Stimulated activated naive CD4-positive, alpha-beta T cell treated with Interleukin-2 at 50 U/mL for 16 hours (primary cell): ENCODE results near the gene NEK9.

Experiments
- DNase-seq: peaks from one replicate; lab custom pipeline; 2025; lab: John Stamatoyannopoulos, UW

The NEK9 gene

DNA sequence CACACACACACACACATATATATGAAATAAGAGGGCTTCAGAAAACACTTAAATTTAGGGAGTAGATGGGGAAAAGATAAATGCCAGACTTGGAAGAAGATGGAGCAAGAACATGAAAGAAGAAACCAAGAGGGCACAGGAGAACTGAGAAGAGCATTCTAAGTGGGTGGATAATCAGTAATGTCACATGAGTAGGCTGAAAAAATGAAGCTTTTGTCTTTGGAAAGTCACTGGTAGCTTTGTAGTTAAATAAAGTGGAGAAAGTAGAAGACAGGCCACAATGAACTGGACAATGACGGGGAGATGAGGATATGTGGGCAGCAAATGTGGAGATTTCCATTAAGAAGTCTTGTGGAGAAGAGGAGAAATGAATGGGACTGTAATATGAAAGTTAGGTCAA lies 59.6 kb downstream of the NEK9 start:
- no peak for DNase-seq

GRCh38 chr14:75066691-75067090 lies 60.2 kb downstream of the NEK9 start:
- DNase-seq = no peak

DNA sequence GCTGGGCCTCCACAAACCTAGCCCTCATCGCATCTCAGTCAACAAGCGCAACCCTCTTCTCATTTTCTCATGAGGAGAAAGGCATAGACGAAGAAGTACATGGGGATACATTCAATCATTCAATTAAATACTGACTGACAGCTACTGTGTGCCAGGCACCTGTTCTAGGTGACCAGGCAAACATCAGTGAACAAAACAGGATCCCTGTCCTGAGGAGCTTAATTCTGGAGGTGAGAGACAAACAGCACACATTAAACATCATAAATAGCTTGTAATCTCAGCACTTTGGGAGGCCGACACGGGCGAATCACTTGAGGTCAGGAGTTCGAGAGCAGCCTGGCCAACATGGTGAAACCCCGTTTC lies 62.7 kb downstream of the NEK9 start:
- no peak for DNase-seq

DNA sequence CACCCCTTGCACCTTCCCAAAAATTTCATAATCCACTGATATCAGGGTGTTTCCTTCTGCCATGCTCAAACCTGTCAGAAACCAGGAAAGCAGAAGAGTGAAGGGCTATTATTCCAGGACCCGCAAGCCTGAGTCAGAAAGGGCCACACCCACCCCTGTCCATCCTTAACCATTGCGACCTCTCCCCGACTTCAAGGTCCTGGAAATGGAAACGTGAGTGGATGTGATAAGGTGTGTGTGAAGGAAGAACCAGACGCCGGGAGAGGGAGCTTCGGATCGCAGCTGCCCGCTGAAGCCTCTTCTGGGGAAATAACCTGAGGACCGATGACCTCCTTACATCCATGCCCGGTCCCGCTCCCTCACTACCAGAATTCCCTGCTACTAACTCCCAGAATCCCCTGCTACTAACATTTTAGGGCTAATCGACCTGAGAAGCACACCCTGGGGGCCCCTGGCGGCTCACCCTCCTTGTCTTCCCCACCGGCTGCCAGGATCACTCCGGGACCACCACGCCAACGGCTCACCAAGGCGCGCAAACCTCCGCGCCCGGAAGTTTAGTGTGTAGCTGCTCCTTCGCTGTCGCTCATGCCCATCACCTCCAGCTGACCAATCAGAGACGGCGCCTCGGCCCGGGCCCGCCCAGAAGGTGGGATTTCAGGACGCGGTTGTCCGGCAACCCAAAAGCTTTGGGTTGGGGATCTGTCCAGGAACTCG lies 63.2 kb downstream of the NEK9 start, which contains the start of gene ACYP1:
Gene ACYP1, minus strand, starts transcription at position 534 of the 714 bp plus-strand sequence. Its CDS starts 471 bp downstream, at position 63.
- DNase-seq = peak; percentile 85

- no peak for DNase-seq
Measured at GRCh38 chr14:75063013-75063412, 63.8 kb downstream of the NEK9 start.

DNA sequence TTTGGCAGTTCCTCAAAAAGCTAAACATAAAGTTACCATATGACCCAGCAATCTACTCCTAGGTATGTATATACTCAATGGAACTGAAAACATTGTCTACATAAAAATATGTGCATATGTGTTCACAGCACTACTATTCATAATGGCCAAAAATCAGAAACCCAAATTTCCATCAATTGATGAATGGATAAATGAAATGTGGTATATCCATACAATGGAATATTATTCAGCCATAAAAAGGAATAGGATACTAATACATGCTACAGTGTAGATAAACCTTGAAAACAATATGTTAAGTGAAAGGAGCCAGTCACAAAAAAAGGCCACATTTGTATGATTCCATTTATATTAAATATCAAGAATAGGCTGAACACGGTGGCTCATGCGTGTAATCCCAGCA lies 66.4 kb downstream of the NEK9 start:
- no peak for DNase-seq

DNA sequence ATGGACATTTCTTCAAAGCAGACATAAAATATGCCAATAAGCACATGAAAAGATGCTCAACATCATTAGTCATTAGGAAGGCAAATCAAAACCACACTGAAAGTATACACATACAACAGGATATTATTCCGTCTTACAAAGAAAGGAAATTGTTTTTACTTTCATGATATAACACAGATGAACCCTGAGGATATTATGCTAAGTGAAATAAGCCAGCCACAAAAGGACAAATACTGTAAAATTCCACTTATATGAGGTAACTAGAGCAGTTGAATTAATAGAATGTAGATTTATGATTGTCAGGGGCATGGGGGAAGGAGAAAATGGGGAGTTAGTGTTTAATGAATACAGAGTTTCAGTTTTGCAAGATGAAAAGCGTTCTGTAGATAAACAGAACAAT lies 67.2 kb downstream of the NEK9 start:
- no peak for DNase-seq

- DNase-seq = no peak
Measured at GRCh38 chr14:75054421-75054820, 72.4 kb downstream of the NEK9 start.

DNA sequence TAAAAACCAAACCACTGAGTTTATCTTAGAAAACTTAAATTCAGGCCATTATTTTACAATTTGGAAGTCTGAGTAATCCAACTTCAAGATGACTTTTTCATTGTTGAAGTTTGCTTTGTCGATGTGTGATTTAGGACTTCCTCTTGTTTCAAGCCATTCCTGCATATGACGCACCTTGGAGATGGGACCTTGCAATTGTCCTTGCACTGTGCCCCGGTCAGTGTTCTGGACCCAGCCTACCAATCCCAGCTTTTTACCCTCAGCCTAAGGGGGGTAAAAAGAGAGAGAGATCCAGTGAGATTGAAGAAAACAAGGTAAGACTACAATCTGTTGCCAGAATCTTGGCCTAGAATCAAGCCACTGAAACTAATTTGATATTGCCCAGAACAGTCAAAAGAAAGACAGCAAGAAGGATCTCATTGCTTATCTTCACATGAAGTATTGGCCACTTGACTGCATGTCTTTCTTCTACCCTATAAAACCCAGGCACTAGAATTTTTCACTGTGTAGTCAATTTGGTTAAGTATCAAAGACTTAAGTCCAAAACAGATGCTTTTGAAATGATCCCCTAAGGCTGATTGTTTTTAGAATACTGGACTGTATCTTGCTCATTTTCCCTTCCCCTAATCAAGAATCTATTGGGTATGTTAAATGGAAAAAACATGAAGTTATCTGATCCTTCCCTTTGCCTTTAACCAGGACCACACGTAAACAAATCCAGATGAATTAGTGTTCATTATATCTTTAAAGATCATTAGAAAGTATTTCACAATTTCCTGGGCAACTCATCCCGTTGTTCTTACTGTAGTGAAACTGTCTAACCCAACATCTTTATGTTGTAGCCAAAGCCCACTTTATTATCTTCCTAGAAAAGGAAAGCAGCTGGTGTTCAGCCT lies 73.2 kb downstream of the NEK9 start:
- no peak for DNase-seq

- DNase-seq = no peak
Measured at GRCh38 chr14:75051556-75051899, 75.3 kb downstream of the NEK9 start.

GRCh38 chr14:75050852-75051555 lies 75.8 kb downstream of the NEK9 start, which contains the start of gene MLH3:
Gene MLH3, minus strand, starts transcription at chr14:75051467. Its CDS starts 1,812 bp downstream, at chr14:75049655.
- peak; percentile 68 for DNase-seq

DNA sequence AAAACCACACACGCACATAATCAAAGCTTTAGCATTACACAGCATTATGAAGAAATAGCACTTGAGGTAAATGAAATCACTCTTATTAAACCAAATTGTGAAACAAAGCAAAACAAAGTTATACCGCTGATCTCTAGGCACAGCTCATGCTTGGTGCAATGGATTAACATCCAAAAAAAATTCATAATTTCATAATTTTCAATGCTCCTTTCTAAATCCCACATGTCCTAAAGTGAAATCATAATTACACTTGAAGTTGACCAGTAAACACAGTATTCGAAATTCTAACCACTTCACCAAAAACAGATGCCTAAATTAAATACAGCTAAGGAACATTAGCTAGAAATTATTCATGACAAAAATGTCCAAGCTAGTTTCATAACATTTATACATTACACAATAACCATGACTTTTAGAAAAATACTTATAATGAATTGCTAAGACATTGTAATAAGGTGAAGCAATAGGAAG lies 77.1 kb downstream of the NEK9 start:
- no peak for DNase-seq

GRCh38 chr14:75049136-75049535 lies 77.7 kb downstream of the NEK9 start:
- no peak for DNase-seq

DNA sequence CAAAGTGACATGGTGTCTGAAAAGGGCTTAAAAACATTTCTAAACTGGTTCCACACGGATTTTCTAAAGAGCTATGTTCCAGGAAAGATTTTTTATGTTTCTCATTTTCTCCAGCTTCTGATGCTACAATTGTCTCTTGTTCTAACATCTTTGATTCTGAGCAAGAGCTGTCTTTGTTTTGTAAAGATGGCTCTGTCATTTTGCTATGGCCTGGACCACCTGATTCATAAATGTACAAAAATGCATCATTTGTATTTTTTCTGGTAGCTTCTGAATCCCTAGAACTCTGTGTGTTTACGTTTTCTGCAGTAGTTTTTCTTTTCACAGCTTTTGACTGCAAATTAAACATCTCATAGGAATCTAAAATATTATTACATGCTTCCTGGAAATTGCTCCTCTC lies 78.7 kb downstream of the NEK9 start:
- DNase-seq = no peak

DNA sequence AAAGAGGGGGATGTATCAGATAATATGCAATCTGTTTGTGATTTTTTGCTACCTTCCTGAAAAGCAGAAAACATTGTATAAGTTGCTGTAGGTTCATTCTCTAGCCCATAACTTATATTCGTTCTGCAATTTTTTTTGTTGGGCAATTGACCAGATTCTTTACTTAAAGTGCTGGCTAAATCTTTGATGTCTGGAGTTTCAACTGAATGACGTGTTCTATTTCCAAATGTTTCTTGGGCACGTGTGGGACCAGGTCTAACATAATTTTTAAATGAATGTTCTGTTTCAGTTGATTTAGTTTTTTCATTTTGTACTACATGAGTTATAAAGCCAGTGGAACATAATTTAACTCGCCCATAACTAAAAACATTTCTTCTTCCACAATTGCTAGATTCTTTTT lies 79.3 kb downstream of the NEK9 start:
- DNase-seq = no peak

- DNase-seq = no peak
Measured at GRCh38 chr14:75046899-75047298, 79.9 kb downstream of the NEK9 start.

DNA sequence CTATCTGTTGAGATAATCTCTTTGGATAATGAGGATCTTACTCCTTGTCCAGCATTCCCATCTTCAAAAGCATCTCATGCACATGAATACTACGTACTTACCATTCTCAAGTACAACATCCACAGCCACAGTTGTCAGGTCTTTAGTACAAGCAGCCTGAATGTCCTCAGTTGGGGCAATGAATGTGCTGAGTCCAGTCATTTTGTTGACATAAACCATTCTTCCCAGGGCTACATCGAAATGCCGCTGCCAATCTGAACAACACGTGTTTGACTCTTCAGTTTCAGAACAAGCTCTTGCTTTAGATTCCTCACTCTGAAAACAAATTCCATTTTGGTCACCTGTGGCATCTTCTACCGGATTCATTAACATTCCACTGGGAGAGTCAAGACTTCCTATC lies 80.6 kb downstream of the NEK9 start:
- no peak for DNase-seq

DNA sequence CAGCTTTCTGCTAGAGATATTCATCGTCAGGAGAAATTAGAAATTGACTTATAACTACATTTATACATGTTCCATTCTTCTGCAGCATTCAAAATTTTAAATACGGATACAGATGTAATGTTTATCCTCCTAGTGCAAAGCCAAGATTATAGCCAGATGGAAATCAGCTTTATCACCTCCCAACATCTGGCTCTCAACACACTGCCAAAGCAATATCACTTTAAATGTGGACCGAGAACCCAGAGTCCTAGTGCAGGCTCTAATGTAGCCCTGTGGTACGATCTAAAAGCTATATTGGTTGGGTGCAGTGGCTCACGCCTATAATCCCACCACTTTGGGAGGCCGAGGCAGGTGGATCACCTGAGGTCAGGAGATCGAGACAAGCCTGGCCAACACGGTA lies 82.1 kb downstream of the NEK9 start:
- no peak for DNase-seq

GRCh38 chr14:75044322-75044721 lies 82.5 kb downstream of the NEK9 start:
- DNase-seq = no peak

DNA sequence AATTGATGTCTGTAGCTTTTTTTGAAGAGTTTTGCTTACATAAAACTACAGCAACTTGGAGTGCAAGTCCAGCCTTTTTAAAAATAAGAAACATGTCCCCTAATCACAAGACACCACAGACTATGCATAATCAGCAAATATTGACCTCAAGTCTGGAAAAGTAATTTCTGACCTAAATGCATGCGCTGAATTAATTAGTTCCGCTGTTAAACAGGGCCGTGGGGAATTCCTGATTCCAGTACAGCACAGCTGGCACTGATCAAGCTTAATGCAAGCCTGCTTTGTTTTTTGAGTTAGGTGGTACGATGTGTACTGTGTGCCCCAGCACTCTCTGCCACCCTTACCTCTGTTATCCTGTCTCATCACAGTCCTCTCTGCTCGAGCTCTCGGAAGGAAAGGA lies 84.8 kb downstream of the NEK9 start:
- DNase-seq = no peak

DNA sequence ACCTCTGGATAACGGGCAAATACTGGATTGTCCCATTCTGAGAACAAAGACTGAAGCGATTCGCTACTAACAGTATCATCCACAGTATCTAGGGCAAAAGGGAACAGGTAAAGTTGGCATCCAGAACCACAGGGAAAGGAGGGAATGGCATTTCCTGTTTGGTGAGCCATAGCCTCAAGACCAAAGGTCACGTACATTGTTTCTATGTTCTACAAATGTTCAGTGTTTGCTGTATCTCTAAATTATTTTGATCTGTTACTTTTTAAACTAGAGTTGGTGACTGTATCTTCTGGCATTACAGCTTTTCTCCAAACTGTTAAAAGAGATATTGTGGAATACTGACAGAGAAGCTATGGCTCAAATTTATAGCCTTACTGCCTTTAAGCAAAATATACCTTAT lies 85.2 kb downstream of the NEK9 start:
- DNase-seq = no peak

DNA sequence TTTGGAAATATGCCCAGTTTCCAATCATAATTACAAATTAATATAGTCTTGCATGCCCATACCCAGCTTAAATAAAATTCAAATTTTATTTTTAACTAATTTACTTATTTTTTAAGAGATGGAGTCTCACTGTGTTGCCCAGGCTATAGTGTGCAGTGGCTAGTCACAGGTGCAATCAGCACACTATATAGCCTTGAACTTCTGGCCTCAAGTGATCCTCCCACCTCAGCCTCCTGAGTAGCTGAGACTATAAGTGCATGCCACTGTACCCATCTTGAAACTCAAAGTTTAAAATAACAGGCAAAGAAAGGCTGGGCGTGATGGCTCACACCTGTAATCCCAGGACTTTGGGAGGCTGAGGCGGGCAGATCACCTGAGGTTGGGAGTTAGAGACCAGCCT lies 85.9 kb downstream of the NEK9 start:
- DNase-seq = no peak

GRCh38 chr14:75040507-75040906 lies 86.3 kb downstream of the NEK9 start:
- DNase-seq = no peak
